Cardiac fibroblast (primary cell): Measurements from ENCODE around the gene PAIP1.
A peak's percentile ranks its signal among the peaks of the same experiment; 100 is the strongest.

Experiments used
- DNase-seq, 2 donors: peaks; one replicate each; pipeline versions ENCODE4 v3.0.0 to v3.0.0-alpha.2; 2010; ENCODE audit warnings: low read depth in 2 of 2
- H3K4me3 ChIP-seq, 2 donors: replicated peaks in 1 of 2; 1 replicate in 1 of 2; 2 replicates in 1 of 2; pipeline ENCODE4 v1.5.1; 2011; ENCODE audit warnings: low read depth in 2 of 2, low read length in 2 of 2, mild to moderate bottlenecking in 2 of 2, moderate library complexity in 1 of 2
- CTCF ChIP-seq: IDR thresholded peaks from one replicate; pipeline ENCODE4 v1.5.1; 2011; ENCODE audit warnings: low read depth, mild to moderate bottlenecking, low read length, inconsistent platforms

PAIP1 gene

DNA sequence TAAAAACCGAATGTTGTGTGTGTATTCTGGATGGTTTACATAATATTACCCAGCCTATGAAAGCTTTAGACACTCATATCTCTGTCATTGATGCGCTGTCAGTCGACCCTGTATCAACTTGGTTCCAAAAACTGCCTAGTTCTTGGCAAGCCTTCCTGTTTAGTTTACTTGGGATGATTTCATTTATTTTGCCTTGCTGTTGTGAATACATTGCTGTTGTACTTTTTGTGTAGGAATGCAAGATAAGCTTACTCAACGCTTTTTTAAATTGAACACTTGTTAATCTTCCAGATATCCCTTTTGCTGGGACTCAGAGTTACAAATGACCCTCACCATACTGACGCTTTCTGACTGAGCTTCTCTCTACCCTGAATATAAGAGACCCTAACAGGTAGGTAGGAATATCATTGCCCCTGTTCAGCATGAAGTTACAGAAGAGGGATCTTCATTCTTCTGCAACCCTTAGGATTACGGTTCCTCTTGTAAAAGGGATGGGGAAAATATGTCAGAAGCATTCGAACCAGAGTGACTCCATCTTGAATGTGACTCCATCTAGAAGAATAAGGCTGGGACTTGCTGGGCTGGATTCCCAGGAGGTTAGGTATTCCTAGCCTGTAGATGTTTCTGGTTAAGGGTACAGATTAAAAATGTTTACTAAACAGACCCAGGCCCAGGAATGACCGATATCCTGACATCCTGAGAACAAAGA lies 13.7 kb upstream of the PAIP1 start:
- peak overlapping the region in 1 of 2 donors; percentile 37 for H3K4me3 ChIP-seq
- peak in 1 of 2 donors; percentile 38 for DNase-seq
- no peak for TF ChIP-seq CTCF

- TF ChIP-seq CTCF: no peak
- no peak for DNase-seq
- H3K4me3 ChIP-seq: no peak overlapping the region
Observed at GRCh38 chr5:43569236-43569746, 12.4 kb upstream of the PAIP1 start.

DNA sequence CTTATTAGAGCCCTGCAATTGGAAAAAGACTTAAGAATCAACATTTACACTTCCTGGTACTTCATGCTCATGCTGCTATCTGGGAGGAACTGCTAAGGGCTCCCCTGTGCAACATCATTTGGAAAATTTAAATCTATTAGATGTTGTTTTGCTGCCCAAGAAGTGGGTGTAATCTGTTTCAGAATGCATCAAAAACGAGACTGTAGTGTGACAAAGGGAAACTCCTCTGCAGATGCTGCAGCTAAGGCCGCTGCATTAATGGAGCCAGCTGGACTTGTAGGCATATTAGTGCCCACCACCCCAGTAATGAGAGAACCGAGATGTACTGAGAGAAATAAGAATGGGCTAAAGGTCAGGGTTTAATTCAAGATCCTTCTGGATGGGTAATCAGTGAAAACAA lies 11.1 kb upstream of the PAIP1 start:
- no peak for DNase-seq
- TF ChIP-seq CTCF: no peak
- no peak overlapping the region for H3K4me3 ChIP-seq

- no peak for TF ChIP-seq CTCF
- no peak overlapping the region for H3K4me3 ChIP-seq
- no peak for DNase-seq
Observed at GRCh38 chr5:43565043-43565442, 8.2 kb upstream of the PAIP1 start.

DNA sequence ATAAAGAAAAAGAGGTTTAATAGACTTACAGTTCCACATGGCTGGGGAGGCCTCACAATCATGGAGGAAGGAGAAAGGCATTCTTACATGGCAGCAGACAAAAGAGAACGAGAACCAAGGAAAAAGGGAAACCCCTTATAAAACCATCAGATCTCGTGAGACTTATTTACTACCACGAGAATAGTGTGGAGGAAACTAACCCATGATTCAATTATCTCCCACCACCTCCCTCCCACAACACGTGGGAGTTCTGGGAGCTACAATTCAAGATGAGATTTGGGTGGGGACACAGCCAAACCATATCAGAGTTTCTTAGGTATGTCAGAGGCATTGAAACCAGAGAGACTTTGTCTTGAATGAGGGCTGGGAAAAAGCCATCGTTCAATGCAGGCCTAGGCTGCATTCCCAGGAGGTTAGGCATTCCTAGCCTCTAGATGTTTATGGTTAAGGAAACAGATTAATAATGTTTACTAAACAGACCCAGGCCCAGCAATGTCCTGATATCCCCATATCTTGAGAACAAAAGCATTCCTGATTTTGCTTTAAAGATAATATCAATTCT lies 7.5 kb upstream of the PAIP1 start:
- no peak for DNase-seq
- no peak for TF ChIP-seq CTCF
- H3K4me3 ChIP-seq: no peak overlapping the region

- DNase-seq: peak in 1 of 2 donors; percentile 37
- TF ChIP-seq CTCF: no peak
- H3K4me3 ChIP-seq: no peak overlapping the region
Observed at GRCh38 chr5:43563321-43563720, 6.4 kb upstream of the PAIP1 start.
